ACC112 (cell line): ENCODE results near the gene SNAI3.
"Not testable (repeated sequence)": the region's sequence is repeated elsewhere in the genome, so short reads cannot be mapped to it uniquely, and the experiment has no call there.

Experiments used
- H2AFZ ChIP-seq: fragments of 200-600 bp; sonication (generic); one replicate; pipeline ENCODE4 v1.6.0; 2017; ENCODE audit warnings: antibody characterized with exemption, low read length; ENCODE audit not compliant: unreplicated experiment
- H3K27ac ChIP-seq: fragments of 200-600 bp; sonication (generic); 2 replicates; pipeline ENCODE4 v1.5.1; 2014; ENCODE audit warnings: low read depth, mild to moderate bottlenecking, antibody characterized with exemption, low read length, moderate library complexity
- H3K27me3 ChIP-seq: fragments of 200-600 bp; sonication (generic); 2 replicates; pipeline ENCODE4 v1.6.1; 2014; ENCODE audit warnings: mild to moderate bottlenecking, antibody characterized with exemption, low read length, moderate library complexity, mixed read lengths; ENCODE audit not compliant: insufficient read depth
- H3K36me3 ChIP-seq: fragments of 200-600 bp; sonication (generic); 2 replicates; pipeline ENCODE4 v1.6.1; 2016; ENCODE audit warnings: mild to moderate bottlenecking, antibody characterized with exemption, low read length, moderate library complexity, mixed read lengths; ENCODE audit not compliant: insufficient read depth
- H3K4me1 ChIP-seq: fragments of 200-600 bp; sonication (generic); one replicate; pipeline ENCODE4 v1.6.1; 2016; ENCODE audit warnings: low read length, mixed read lengths; ENCODE audit not compliant: insufficient read depth, unreplicated experiment, control insufficient read depth
- H3K4me3 ChIP-seq: fragments of 200-600 bp; sonication (generic); 2 replicates; pipeline ENCODE4 v1.5.1; 2014; ENCODE audit warnings: mild to moderate bottlenecking, low read depth, low read length
- H3K79me2 ChIP-seq: fragments of 200-600 bp; sonication (generic); one replicate; pipeline ENCODE4 v1.6.0; 2016; ENCODE audit warnings: low read length; ENCODE audit not compliant: control insufficient read depth, unreplicated experiment, insufficient read depth

The SNAI3 gene

GRCh38 chr16:88680554-88681083 is 5.7 kb downstream of the SNAI3 start:
- no peak overlapping the region for H2AFZ ChIP-seq
- no peak overlapping the region for H3K4me3 ChIP-seq
- peaks cover 14% of the 10 kb centered on the region for H3K4me1 ChIP-seq
- no peaks in the 10 kb centered on the region for H3K79me2 ChIP-seq
- H3K27ac ChIP-seq = no peak overlapping the region
- H3K36me3 ChIP-seq = no peaks in the 10 kb centered on the region
- peaks cover 8% of the 10 kb centered on the region; the same call in 1 of the 2 replicates for H3K27me3 ChIP-seq

- no peaks in the 10 kb centered on the region for H3K36me3 ChIP-seq
- peaks cover 4% of the 10 kb centered on the region; the same call in 1 of the 2 replicates for H3K27me3 ChIP-seq
These were observed 7.9 kb downstream of the SNAI3 start for GRCh38 chr16:88678224-88678979.

GRCh38 chr16:88677721-88678120 is 8.6 kb downstream of the SNAI3 start:
- Histone ChIP-seq H3K36me3 (no peaks in the 10 kb centered on the region), H3K4me3 (no peak overlapping the region), H2AFZ (no peak overlapping the region), H3K79me2 (no peaks in the 10 kb centered on the region), H3K4me1 (peaks cover 4% of the 10 kb centered on the region), H3K27me3 (peaks cover 4% of the 10 kb centered on the region; the same call in 1 of the 2 replicates), H3K27ac (no peak overlapping the region)

More at GRCh38 chr16:88678224-88678979, 7.9 kb downstream of the SNAI3 start:
- no peaks in the 10 kb centered on the region for H3K79me2 ChIP-seq
- H3K27ac ChIP-seq = no peak overlapping the region
- H3K4me3 ChIP-seq = no peak overlapping the region
- peaks cover 4% of the 10 kb centered on the region for H3K4me1 ChIP-seq
- H2AFZ ChIP-seq = no peak overlapping the region

- Histone ChIP-seq H3K4me3 (no peak overlapping the region), H3K27me3 (peaks cover 4% of the 10 kb centered on the region; the same call in 1 of the 2 replicates), H3K27ac (no peak overlapping the region), H3K4me1 (peaks cover 1% of the 10 kb centered on the region), H3K36me3 (no peaks in the 10 kb centered on the region), H2AFZ (no peak overlapping the region), H3K79me2 (no peaks in the 10 kb centered on the region)
These were observed 9.6 kb downstream of the SNAI3 start for GRCh38 chr16:88676502-88677242.

- Histone ChIP-seq H3K27me3 (peaks cover 3% of the 10 kb centered on the region; the same call in 1 of the 2 replicates), H3K4me1 (no peaks in the 10 kb centered on the region), H3K4me3 (no peak overlapping the region), H2AFZ (no peak overlapping the region), H3K27ac (no peak overlapping the region), H3K79me2 (no peaks in the 10 kb centered on the region), H3K36me3 (no peaks in the 10 kb centered on the region)
These were observed 12.5 kb downstream of the SNAI3 start for GRCh38 chr16:88673716-88674379.

GRCh38 chr16:88672776-88673175 is 13.5 kb downstream of the SNAI3 start:
- Histone ChIP-seq H3K79me2 (no peaks in the 10 kb centered on the region), H3K36me3 (no peaks in the 10 kb centered on the region), H3K27ac (no peak overlapping the region), H2AFZ (no peak overlapping the region), H3K4me3 (no peak overlapping the region), H3K27me3 (no peaks in the 10 kb centered on the region), H3K4me1 (no peaks in the 10 kb centered on the region)

GRCh38 chr16:88671806-88672205 is 14.5 kb downstream of the SNAI3 start:
- Histone ChIP-seq H3K27ac (no peak overlapping the region), H3K79me2 (no peaks in the 10 kb centered on the region), H3K36me3 (no peaks in the 10 kb centered on the region), H2AFZ (no peak overlapping the region), H3K27me3 (no peaks in the 10 kb centered on the region), H3K4me1 (no peaks in the 10 kb centered on the region), H3K4me3 (no peak overlapping the region)

GRCh38 chr16:88669980-88670379 is 16.3 kb downstream of the SNAI3 start:
- H3K36me3 ChIP-seq = no peaks in the 10 kb centered on the region
- no peak overlapping the region for H2AFZ ChIP-seq
- no peaks in the 10 kb centered on the region for H3K27me3 ChIP-seq
- no peak overlapping the region for H3K4me3 ChIP-seq
- H3K27ac ChIP-seq = no peak overlapping the region
- no peaks in the 10 kb centered on the region for H3K79me2 ChIP-seq
- no peaks in the 10 kb centered on the region for H3K4me1 ChIP-seq

GRCh38 chr16:88669493-88669892 is 16.8 kb downstream of the SNAI3 start:
- H3K36me3 ChIP-seq, H3K79me2 ChIP-seq, H2AFZ ChIP-seq, H3K4me3 ChIP-seq, H3K27ac ChIP-seq, H3K4me1 ChIP-seq, H3K27me3 ChIP-seq: not testable (repeated sequence)

GRCh38 chr16:88667461-88667860 is 18.8 kb downstream of the SNAI3 start:
- no peak overlapping the region for H2AFZ ChIP-seq
- H3K27me3 ChIP-seq = no peaks in the 10 kb centered on the region
- H3K4me1 ChIP-seq = no peaks in the 10 kb centered on the region
- no peak overlapping the region for H3K27ac ChIP-seq
- H3K4me3 ChIP-seq = no peak overlapping the region
- peaks cover under 1% of the 10 kb centered on the region for H3K79me2 ChIP-seq
- H3K36me3 ChIP-seq = no peaks in the 10 kb centered on the region
